OCI-LY3 (cell line): Measurements from ENCODE around the gene COG8.

Experiments used
- H2AFZ ChIP-seq: fragments of 200-600, 300-600 bp; shearing (Covaris generic); 2 replicates; pipeline ENCODE4 v1.6.0; 2014; ENCODE audit warnings: antibody characterized with exemption, low read depth, low read length
- H3K27ac ChIP-seq: fragments of 200-600, 300-600 bp; sonication (generic); 2 replicates; pipeline ENCODE4 v1.5.1; 2014; ENCODE audit warnings: mild to moderate bottlenecking, low read length, moderate library complexity, mixed read lengths
- H3K27me3 ChIP-seq: fragments of 200-600, 300-600 bp; sonication (generic); 2 replicates; pipeline ENCODE4 v1.6.1; 2014; ENCODE audit warnings: low read depth, low read length, mixed read lengths
- H3K36me3 ChIP-seq: fragments of 200-600, 300-600 bp; sonication (generic); replicated peaks from 2 replicates; pipeline ENCODE3; 2014; ENCODE audit warnings: low read depth, low read length, mixed read lengths
- H3K4me1 ChIP-seq: fragments of 300-600, 200-600 bp; sonication (generic); 2 replicates; pipeline ENCODE4 v1.6.1; 2014; ENCODE audit warnings: low read length, mixed read lengths
- H3K4me2 ChIP-seq: fragments of 200-600, 300-600 bp; sonication (generic); 2 replicates; pipeline ENCODE4 v1.6.1; 2014; ENCODE audit warnings: low read length, mixed read lengths
- H3K4me3 ChIP-seq: fragments of 300-600, 200-600 bp; sonication (generic); 2 replicates; pipeline ENCODE4 v1.5.1; 2014; ENCODE audit warnings: antibody characterized with exemption, mild to moderate bottlenecking, low read length, moderate library complexity
- H3K79me2 ChIP-seq: fragments of 300-600, 200-600 bp; shearing (Covaris generic); 2 replicates; pipeline ENCODE4 v1.6.1; 2014; ENCODE audit warnings: mild to moderate bottlenecking, low read length, mixed read lengths
- H3K9ac ChIP-seq: fragments of 300-600, 200-600 bp; shearing (Covaris generic); 2 replicates; pipeline ENCODE4 v1.6.0; 2014; ENCODE audit warnings: mild to moderate bottlenecking, low read length, moderate library complexity
- H3K9me3 ChIP-seq: fragments of 200-600, 300-600 bp; shearing (Covaris generic); 2 replicates; pipeline ENCODE4 v1.6.1; 2014; ENCODE audit warnings: low read length, mixed read lengths; ENCODE audit not compliant: insufficient read depth
- H4K20me1 ChIP-seq: fragments of 200-600, 300-600 bp; sonication (generic); 2 replicates; pipeline ENCODE4 v1.6.1; 2016; ENCODE audit warnings: low read length, mixed read lengths; ENCODE audit not compliant: insufficient read depth
- EZH2phosphoT487 ChIP-seq: fragments of 200-600 bp; shearing (Covaris generic); IDR thresholded peaks from 2 replicates; pipeline ENCODE4 v1.6.1; 2018; ENCODE audit warnings: antibody characterized with exemption, mixed run types, low read depth
- TF ChIP-seq, protein P1 (sequence below): fragments of 200-600, 300-600 bp; sonication (generic); IDR thresholded peaks from 2 replicates; pipeline ENCODE4 v1.5.1; 2014; ENCODE audit warnings: antibody characterized with exemption, low read length, low read depth

COG8 gene

DNA sequence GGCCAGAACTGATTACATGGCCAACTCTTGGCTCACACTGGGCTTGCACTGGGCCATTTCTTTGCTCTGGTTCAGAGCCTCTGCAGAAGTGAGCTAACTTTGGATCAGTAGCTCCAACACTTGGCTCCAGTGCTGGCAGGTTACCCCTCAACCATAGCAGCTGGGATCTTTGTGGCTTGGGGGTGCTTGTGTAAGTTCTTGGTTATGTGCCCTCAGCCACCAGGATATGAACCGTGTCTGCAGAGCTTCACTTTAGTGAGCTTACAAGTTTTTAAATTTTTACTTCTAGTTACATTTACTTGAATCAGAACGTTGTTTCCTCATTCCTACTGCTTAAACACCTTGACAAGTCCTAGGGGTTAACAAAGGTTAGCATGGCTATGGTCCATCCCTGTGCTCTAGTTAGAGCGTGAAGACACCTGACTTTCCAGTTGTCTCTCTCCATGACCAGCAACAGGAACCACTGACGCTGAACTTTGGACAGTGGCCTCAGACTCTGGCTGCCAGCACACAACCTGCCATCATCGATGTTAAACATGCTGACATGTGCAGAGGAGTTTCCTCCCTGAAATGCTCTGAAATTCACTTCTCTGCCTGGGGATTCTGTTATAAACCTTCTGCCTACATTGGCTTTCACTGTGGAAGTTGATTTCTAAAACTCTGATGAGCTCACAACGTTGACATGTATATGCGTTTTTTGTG, 13.0 kb downstream of the COG8 start:
- Histone ChIP-seq H3K79me2 (peaks cover 88% of the 10 kb centered on the region), H3K4me3 (no peak overlapping the region), H3K27me3 (no peaks in the 10 kb centered on the region), H2AFZ (no peak overlapping the region), H3K9me3 (no peaks in the 10 kb centered on the region), H3K4me1 (peaks cover 17% of the 10 kb centered on the region), H4K20me1 (peaks cover 39% of the 10 kb centered on the region), H3K27ac (no peak overlapping the region), H3K36me3 (peaks cover 63% of the 10 kb centered on the region), H3K9ac (no peak overlapping the region), H3K4me2 (no peak overlapping the region)
- no peak for TF ChIP-seq EZH2phosphoT487
- TF ChIP-seq, protein P1, sequence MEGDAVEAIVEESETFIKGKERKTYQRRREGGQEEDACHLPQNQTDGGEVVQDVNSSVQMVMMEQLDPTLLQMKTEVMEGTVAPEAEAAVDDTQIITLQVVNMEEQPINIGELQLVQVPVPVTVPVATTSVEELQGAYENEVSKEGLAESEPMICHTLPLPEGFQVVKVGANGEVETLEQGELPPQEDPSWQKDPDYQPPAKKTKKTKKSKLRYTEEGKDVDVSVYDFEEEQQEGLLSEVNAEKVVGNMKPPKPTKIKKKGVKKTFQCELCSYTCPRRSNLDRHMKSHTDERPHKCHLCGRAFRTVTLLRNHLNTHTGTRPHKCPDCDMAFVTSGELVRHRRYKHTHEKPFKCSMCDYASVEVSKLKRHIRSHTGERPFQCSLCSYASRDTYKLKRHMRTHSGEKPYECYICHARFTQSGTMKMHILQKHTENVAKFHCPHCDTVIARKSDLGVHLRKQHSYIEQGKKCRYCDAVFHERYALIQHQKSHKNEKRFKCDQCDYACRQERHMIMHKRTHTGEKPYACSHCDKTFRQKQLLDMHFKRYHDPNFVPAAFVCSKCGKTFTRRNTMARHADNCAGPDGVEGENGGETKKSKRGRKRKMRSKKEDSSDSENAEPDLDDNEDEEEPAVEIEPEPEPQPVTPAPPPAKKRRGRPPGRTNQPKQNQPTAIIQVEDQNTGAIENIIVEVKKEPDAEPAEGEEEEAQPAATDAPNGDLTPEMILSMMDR: no peak

DNA sequence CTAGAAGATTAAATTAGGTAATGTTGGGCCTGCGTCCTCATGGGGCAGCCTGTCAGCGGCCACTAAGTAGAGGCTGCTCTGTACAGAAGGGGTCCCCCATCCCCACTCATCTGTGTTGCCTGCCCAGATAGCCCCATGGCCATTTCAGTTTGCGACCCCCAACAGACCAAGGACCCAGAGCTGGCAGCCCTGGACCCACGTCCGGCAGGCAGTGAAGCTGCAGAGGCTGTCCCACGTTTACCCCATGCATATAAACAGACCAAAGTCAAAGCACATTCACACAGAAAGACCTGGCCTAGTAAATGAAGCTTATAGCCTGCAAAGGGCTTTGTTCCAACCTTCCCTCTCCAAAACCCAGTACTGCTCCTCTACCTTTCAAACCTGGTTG, 13.6 kb downstream of the COG8 start:
- H3K9me3 ChIP-seq: no peaks in the 10 kb centered on the region
- H3K27ac ChIP-seq: no peak overlapping the region
- H2AFZ ChIP-seq: no peak overlapping the region
- no peaks in the 10 kb centered on the region for H3K27me3 ChIP-seq
- H3K36me3 ChIP-seq: peaks cover 69% of the 10 kb centered on the region
- H3K79me2 ChIP-seq: peaks cover 88% of the 10 kb centered on the region
- H4K20me1 ChIP-seq: peaks cover 39% of the 10 kb centered on the region
- H3K9ac ChIP-seq: no peak overlapping the region
- H3K4me3 ChIP-seq: no peak overlapping the region
- TF ChIP-seq EZH2phosphoT487: no peak
- TF ChIP-seq, protein P1: no peak
- no peak overlapping the region for H3K4me2 ChIP-seq
- H3K4me1 ChIP-seq: peaks cover 14% of the 10 kb centered on the region

DNA sequence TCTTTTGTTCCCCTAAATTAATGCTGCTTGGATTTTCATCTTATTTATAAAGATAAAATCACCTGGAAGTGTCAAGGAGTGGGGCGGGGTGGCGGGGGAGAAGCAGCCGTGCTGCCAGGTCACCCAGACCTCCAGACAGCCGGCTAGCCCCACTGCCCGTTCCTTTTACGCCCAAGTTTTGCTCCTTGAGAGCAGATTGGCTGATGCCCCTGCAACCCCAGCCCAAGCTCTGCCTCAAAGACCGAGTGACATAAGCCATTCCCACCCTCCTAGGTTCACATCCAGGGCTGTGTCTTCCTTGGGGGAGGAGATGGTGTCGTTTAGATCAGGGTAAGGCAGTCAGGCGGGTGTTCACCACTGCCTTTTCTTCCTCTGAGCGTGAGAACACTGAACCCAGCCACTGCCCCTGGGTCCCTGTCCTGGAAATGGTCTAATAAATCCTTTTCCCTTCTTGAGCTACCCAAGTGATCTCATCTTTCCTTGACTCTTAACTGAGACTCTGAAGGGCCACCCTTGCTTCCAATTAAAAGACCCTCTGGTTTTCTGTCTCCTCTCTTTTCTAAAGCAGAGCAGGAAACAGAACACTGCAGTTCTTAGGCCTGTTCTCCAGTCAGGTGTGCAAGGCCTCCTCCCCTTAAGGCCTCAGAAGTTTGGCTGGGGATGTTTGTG, 14.6 kb downstream of the COG8 start:
- Histone ChIP-seq H3K27me3 (no peaks in the 10 kb centered on the region), H3K4me1 (peaks cover 14% of the 10 kb centered on the region), H4K20me1 (peaks cover 38% of the 10 kb centered on the region), H3K36me3 (peaks cover 78% of the 10 kb centered on the region), H3K27ac (no peak overlapping the region), H3K9ac (no peak overlapping the region), H3K4me2 (no peak overlapping the region), H3K9me3 (no peaks in the 10 kb centered on the region), H3K4me3 (no peak overlapping the region), H3K79me2 (peaks cover 79% of the 10 kb centered on the region), H2AFZ (no peak overlapping the region)
- no peak for TF ChIP-seq EZH2phosphoT487
- TF ChIP-seq, protein P1: no peak

DNA sequence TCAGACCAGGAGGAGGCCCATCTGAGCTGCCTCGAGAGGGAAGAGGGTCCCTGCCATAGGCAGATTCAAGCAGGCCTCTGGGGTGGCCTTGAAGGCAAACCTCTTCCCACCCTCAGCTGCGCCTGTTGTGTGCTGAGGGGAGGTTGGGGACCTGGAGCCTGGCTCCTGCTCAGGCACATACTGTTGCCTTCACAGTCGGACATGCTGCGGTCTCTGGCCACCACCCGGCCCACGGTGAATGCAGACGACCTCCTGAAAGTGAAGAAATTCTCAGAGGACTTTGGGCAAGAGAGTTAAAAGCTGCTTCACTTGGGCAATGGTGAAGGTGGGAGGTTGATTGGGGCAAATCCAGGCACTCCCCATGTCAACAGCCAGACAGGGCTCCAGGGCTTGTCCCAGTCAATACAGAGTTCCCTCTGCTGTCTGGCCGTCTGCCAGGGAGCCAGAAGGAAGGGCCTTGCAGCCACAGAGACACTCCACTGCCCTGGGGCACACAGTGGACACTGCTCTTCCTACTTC, 15.3 kb downstream of the COG8 start:
- Histone ChIP-seq H3K27me3 (no peaks in the 10 kb centered on the region), H4K20me1 (peaks cover 32% of the 10 kb centered on the region), H3K9me3 (no peaks in the 10 kb centered on the region), H3K4me3 (no peak overlapping the region), H3K79me2 (peaks cover 73% of the 10 kb centered on the region), H3K27ac (no peak overlapping the region), H3K4me1 (peaks cover 10% of the 10 kb centered on the region), H3K4me2 (no peak overlapping the region), H3K36me3 (peaks cover 77% of the 10 kb centered on the region), H3K9ac (no peak overlapping the region), H2AFZ (no peak overlapping the region)
- TF ChIP-seq, protein P1: no peak
- no peak for TF ChIP-seq EZH2phosphoT487
